GM19438 (cell line): Measurements from ENCODE around the gene TAS1R2.
A peak's percentile ranks its signal among the peaks of the same experiment; 100 is the strongest.
"Not testable (repeated sequence)": the region's sequence is repeated elsewhere in the genome, so short reads cannot be mapped to it uniquely, and the experiment has no call there.

Experiments used
- ATAC-seq: cut with Tn5 transposase; IDR thresholded peaks from one replicate; pipeline ENCODE4 v1.9.1; 2021; ENCODE audit warnings: low read depth; ENCODE audit not compliant: unreplicated experiment

The TAS1R2 gene

GRCh38 chr1:18859560-18859959, at the start of gene TAS1R2:
TSS of gene TAS1R2 (minus strand) at chr1:18859660. CDS start at chr1:18859660, 0 bp downstream.
- no peak for ATAC-seq

GRCh38 chr1:18907917-18908845, 48.7 kb upstream of the TAS1R2 start:
- ATAC-seq: no peak

- no peak for ATAC-seq
Measured at GRCh38 chr1:18907021-18907916, 47.8 kb upstream of the TAS1R2 start.

GRCh38 chr1:18903291-18903756, 43.9 kb upstream of the TAS1R2 start:
- ATAC-seq: no peak

GRCh38 chr1:18902523-18903290, 43.2 kb upstream of the TAS1R2 start, which contains the start of gene ALDH4A1:
TSS of gene ALDH4A1 (minus strand) at chr1:18902555. CDS start at chr1:18902523, 32 bp downstream.
- peak; percentile 98 for ATAC-seq

- ATAC-seq: no peak
Measured at GRCh38 chr1:18901952-18902522, 42.6 kb upstream of the TAS1R2 start.

- ATAC-seq: no peak
Measured at GRCh38 chr1:18901147-18901951, 41.9 kb upstream of the TAS1R2 start.

GRCh38 chr1:18900303-18900841, 40.9 kb upstream of the TAS1R2 start:
- ATAC-seq: no peak

GRCh38 chr1:18899363-18900049, 40.0 kb upstream of the TAS1R2 start:
- no peak for ATAC-seq

GRCh38 chr1:18898567-18898966, 39.1 kb upstream of the TAS1R2 start:
- no peak for ATAC-seq

- no peak for ATAC-seq
Measured at GRCh38 chr1:18895317-18895716, 35.9 kb upstream of the TAS1R2 start.

- no peak for ATAC-seq
Measured at GRCh38 chr1:18893120-18893519, 33.7 kb upstream of the TAS1R2 start.

GRCh38 chr1:18891858-18892257, 32.4 kb upstream of the TAS1R2 start:
- ATAC-seq: not testable (repeated sequence)

- ATAC-seq: no peak
Measured at GRCh38 chr1:18891426-18891780, 31.9 kb upstream of the TAS1R2 start.

- ATAC-seq: no peak
Measured at GRCh38 chr1:18890706-18891425, 31.4 kb upstream of the TAS1R2 start.

GRCh38 chr1:18886003-18886335, 26.5 kb upstream of the TAS1R2 start:
- ATAC-seq: no peak

GRCh38 chr1:18885311-18886002, 26.0 kb upstream of the TAS1R2 start:
- ATAC-seq: no peak
